ENCODE data around the gene SAPCD1.

The SAPCD1 gene

DNA sequence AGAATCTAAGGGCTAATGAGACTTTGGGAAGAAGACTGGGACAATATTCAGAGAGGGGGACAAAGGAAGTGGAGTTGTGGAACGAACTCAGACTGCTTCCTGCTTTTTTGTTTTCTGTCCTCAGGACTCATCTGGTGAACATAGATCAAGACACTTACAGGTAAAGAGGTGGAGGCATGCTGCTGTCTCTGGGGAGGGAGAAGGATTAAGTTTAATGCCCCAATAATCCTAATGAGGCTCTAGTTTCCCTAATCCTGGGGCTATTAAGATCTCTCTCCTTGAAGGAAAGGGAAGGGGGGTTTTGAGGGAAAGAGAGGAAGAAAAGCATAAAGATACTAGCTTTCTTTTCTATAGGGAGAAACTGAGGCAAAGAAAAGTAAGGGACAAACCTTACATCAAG, 18.0 kb upstream of the SAPCD1 start:
- no peak for DNase-seq (ENCODE audit: low read depth)
- H3K4me3 ChIP-seq (ENCODE audit: low read depth, low read length): no peak overlapping the region
- TF ChIP-seq, protein P1, sequence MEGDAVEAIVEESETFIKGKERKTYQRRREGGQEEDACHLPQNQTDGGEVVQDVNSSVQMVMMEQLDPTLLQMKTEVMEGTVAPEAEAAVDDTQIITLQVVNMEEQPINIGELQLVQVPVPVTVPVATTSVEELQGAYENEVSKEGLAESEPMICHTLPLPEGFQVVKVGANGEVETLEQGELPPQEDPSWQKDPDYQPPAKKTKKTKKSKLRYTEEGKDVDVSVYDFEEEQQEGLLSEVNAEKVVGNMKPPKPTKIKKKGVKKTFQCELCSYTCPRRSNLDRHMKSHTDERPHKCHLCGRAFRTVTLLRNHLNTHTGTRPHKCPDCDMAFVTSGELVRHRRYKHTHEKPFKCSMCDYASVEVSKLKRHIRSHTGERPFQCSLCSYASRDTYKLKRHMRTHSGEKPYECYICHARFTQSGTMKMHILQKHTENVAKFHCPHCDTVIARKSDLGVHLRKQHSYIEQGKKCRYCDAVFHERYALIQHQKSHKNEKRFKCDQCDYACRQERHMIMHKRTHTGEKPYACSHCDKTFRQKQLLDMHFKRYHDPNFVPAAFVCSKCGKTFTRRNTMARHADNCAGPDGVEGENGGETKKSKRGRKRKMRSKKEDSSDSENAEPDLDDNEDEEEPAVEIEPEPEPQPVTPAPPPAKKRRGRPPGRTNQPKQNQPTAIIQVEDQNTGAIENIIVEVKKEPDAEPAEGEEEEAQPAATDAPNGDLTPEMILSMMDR (IDR thresholded peaks at IDR 0.05; ENCODE audit: low read depth, low read length): no peak
- TF ChIP-seq MYC (IDR thresholded peaks at IDR 0.05; ENCODE audit: low read depth, low read length): no peak
- TF ChIP-seq, protein P2, sequence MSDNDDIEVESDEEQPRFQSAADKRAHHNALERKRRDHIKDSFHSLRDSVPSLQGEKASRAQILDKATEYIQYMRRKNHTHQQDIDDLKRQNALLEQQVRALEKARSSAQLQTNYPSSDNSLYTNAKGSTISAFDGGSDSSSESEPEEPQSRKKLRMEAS (IDR thresholded peaks at IDR 0.05; ENCODE audit: low read depth, low read length): no peak
- TF ChIP-seq POLR2A (IDR thresholded peaks at IDR 0.05; ENCODE audit: extremely low read depth, insufficient read length): no peak

DNA sequence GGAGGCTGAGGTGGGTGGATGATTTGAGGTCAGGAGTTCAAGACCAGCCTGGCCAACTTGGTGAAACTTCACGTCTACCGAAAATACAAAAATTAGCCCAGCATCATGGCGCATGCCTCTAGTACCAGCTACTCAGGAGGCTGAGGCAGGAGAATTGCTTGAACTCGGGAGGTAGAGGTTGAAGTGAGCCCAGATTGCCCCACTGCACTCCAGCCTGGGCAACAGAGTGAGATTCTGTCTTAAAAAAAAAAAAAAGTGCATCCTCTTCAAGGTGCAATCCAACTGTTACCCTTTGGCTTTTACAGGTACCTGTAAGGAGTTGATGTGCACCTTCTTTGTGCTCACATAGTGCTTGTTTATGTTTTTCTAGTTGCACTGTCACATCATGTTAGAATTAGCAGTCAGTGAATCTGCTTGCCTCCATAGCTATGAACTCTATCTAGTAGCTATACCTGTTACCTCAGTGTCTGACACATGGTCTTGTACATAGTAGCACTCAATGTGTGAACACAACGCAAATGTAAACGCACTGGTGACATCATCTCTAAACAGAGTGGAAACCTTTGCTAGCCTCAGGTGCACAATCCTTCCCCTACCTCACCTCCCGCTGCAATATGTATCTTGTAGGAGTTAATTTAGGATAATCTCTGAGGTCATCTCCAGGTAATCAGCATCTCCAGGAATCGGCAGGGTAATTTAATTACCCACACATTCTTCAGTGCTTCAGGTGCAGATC, 13.0 kb upstream of the SAPCD1 start:
- DNase-seq (ENCODE audit: low read depth): no peak
- TF ChIP-seq, protein P2 (IDR thresholded peaks at IDR 0.05; ENCODE audit: low read depth, low read length): no peak

DNA sequence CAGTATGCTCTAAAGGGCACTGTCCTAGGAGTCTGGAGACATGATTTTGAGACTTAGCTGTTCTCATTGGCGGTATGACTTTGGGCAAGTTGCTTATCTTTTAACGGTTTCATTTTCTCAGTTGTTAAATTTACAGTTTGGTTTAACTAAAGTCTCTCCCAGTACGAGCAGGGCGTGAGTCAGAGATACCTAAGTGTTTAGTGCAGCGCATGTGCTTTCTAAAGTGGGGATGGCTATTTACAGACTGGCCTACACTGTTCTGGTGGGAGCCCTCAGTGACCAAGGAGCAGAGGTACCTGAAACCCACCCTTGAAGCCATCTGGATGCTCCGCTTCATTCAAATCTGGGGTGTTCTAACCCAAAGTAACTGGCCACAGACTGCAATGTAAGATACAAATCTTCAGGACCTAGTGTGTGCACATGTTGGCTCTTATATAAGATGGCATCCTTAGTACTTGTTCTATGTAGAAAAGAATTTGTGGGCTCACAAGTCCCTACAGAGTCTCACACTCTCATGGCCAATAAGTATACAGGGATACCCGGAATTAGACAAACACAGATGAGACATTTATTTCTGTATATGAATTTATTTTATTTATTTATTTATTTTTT, 11.9 kb upstream of the SAPCD1 start:
- TF ChIP-seq POLR2A (IDR thresholded peaks at IDR 0.05; ENCODE audit: extremely low read depth, insufficient read length): no peak
- no peak overlapping the region for H3K4me3 ChIP-seq (ENCODE audit: low read depth, low read length)
- no peak for DNase-seq (ENCODE audit: low read depth)

More for the DNA sequence above, 13.0 kb upstream of the SAPCD1 start:
- H3K4me3 ChIP-seq (ENCODE audit: low read depth, low read length): no peak overlapping the region

DNA sequence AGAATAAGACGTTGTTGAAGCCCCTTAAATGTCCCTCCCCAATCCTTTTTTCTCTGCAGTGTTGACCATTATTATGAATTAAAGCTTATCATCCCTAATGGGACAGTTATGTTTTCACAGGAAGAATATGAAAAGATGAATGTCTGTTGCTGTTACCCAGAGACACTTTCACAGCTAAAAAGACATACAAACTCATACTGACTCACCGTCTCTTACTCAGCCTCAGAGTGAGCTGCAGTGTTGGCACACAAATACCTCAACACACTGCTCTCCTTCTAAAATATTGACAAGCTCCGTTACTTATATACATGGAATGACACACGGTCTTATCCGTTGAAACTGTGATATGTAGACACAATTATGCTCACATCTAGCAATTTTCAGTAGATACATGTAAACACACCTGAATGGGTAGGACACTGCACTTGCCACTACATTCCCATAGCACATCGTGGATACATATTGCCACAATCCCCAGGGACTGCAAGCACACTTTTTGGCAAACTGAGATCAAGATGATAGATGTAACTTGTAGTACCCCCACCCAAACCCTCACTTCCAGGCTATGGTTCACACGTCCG, 9.6 kb upstream of the SAPCD1 start:
- no peak overlapping the region for H3K4me3 ChIP-seq (ENCODE audit: low read depth, low read length)
- DNase-seq (ENCODE audit: low read depth): no peak

DNA sequence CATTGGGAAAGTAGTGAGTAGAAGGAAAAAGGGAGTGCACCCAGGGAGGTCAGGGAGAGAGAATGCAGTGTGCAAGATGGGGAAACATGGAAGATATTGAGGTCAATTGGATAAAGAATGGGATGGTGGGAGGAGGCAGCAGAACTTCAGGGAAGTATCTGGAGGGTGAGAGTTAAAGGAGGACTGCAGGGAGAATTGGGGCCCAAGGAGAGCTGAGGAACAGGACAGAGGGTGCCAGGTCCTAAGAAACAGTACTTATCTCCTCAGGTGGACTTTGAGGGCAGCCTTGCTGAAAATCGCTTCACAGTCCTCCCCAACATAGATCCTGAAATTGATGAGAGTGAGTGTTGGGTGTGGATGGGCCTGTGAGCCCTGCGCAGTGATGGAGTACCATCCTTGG, 4.2 kb upstream of the SAPCD1 start:
- no peak for DNase-seq (ENCODE audit: low read depth)
- TF ChIP-seq MYC (IDR thresholded peaks at IDR 0.05; ENCODE audit: low read depth, low read length): no peak
- TF ChIP-seq, protein P2 (IDR thresholded peaks at IDR 0.05; ENCODE audit: low read depth, low read length): no peak
- TF ChIP-seq, protein P1 (IDR thresholded peaks at IDR 0.05; ENCODE audit: low read depth, low read length): no peak
- no peak for TF ChIP-seq POLR2A (IDR thresholded peaks at IDR 0.05; ENCODE audit: extremely low read depth, insufficient read length)
- no peak overlapping the region for H3K4me3 ChIP-seq (ENCODE audit: low read depth, low read length)

More for the DNA sequence above, 9.6 kb upstream of the SAPCD1 start:
- TF ChIP-seq, protein P2 (IDR thresholded peaks at IDR 0.05; ENCODE audit: low read depth, low read length): no peak
- TF ChIP-seq POLR2A (IDR thresholded peaks at IDR 0.05; ENCODE audit: extremely low read depth, insufficient read length) (no peak), MYC (IDR thresholded peaks at IDR 0.05; ENCODE audit: low read depth, low read length) (no peak)
- TF ChIP-seq, protein P1 (IDR thresholded peaks at IDR 0.05; ENCODE audit: low read depth, low read length): no peak

DNA sequence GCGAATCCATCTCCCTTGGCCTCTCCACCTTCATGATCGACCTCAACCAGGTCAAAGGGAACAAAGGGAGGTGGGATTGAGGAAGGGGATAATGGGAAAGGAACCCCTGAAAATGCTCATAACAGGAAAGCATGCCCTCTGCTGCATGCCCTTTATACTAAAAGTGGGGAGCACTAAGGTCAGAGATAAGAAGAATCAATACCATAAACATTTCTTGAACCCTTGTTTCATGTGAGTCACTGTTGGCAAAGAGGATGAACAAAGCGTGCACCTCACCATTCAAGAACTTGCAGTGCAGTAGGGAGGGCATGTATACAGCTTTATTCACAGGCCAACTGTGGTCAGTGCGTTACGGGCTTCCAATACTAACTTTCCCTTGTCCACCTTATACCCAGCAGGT, 1.7 kb upstream of the SAPCD1 start:
- H3K4me3 ChIP-seq (ENCODE audit: low read depth, low read length): no peak overlapping the region
- TF ChIP-seq, protein P2 (IDR thresholded peaks at IDR 0.05; ENCODE audit: low read depth, low read length): no peak
- TF ChIP-seq, protein P1 (IDR thresholded peaks at IDR 0.05; ENCODE audit: low read depth, low read length): no peak
- TF ChIP-seq POLR2A (IDR thresholded peaks at IDR 0.05; ENCODE audit: extremely low read depth, insufficient read length) (peak; percentile 6), MYC (IDR thresholded peaks at IDR 0.05; ENCODE audit: low read depth, low read length) (no peak)
- no peak for DNase-seq (ENCODE audit: low read depth)

Data from NB4 (cell line).